ENCODE data around the gene CRYZL1.

GRCh38 chr21:33634254-33634653, 7.3 kb downstream of the CRYZL1 start:
- TF ChIP-seq CTCF (conservative IDR thresholded peaks at IDR 0.05 in 1 of 2, IDR thresholded peaks at IDR 0.05 in 1 of 2; ENCODE audit: low read depth in 1 of 2, low read length in 2 of 2) (no peak), EZH2 (IDR thresholded peaks at IDR 0.05; ENCODE audit: low read length, missing control alignments) (no peak)
